ENCODE data around the gene FBXO33. TPM values are rescaled to one million over a fixed set of nuclear protein-coding genes. Genes with fewer than 3 reads are reported as not detected.

Gene FBXO33
- total RNA-seq, 2 donors from 2014 or later = 11.9 to 13.2 TPM

- Histone ChIP-seq H3K27ac (no peak overlapping the region), H3K9me3 (no peaks in the 10 kb centered on the region), H3K4me3 (no peak overlapping the region), H3K27me3 (no peaks in the 10 kb centered on the region), H3K36me3 (replicated peaks in 1 of 2; ENCODE audit: insufficient read depth in 1 of 2, low read depth in 2 of 2) (no peaks in the 10 kb centered on the region), H3K4me1 (no peaks in the 10 kb centered on the region)
- TF ChIP-seq POLR2A (IDR thresholded peaks at IDR 0.05) = no peak
- TF ChIP-seq CTCF (IDR thresholded peaks at IDR 0.05) = no peak
- WGBS, 2 donors = 98 to 100% methylated on average over 4 of the region's 4 CpGs
- intact Hi-C loops (cut with DNase I) = no loop called here
- DNase-seq = no peak
- no peak for ATAC-seq
These were observed 50.9 kb downstream of the FBXO33 start for GRCh38 chr14:39381366-39381765.

- Histone ChIP-seq H3K27ac (no peak overlapping the region), H3K9me3 (no peaks in the 10 kb centered on the region), H3K36me3 (replicated peaks in 1 of 2; ENCODE audit: insufficient read depth in 1 of 2, low read depth in 2 of 2) (no peaks in the 10 kb centered on the region), H3K4me1 (peaks cover 4% of the 10 kb centered on the region), H3K4me3 (no peak overlapping the region), H3K27me3 (no peaks in the 10 kb centered on the region)
- intact Hi-C loops (cut with DNase I) = no loop called here
- DNase-seq (no peak), ATAC-seq (no peak)
- TF ChIP-seq CTCF (IDR thresholded peaks at IDR 0.05) = no peak
- TF ChIP-seq POLR2A (IDR thresholded peaks at IDR 0.05) = no peak
- WGBS, 2 donors = 54 to 57% methylated on average over 4 of the region's 4 CpGs
These were observed 55.4 kb downstream of the FBXO33 start for GRCh38 chr14:39376667-39377403.

- no peaks in the 10 kb centered on the region for H3K36me3 ChIP-seq (replicated peaks in 1 of 2; ENCODE audit: insufficient read depth in 1 of 2, low read depth in 2 of 2)
- no peak overlapping the region for H3K27ac ChIP-seq
- no peak for ATAC-seq
- intact Hi-C loops (cut with DNase I) = no loop called here
- H3K9me3 ChIP-seq = no peaks in the 10 kb centered on the region
- no peak for TF ChIP-seq POLR2A (IDR thresholded peaks at IDR 0.05)
- TF ChIP-seq CTCF (IDR thresholded peaks at IDR 0.05) = no peak
- no peak overlapping the region for H3K4me3 ChIP-seq
- H3K27me3 ChIP-seq = no peaks in the 10 kb centered on the region
- H3K4me1 ChIP-seq = peaks cover 4% of the 10 kb centered on the region
- no peak for DNase-seq
These were observed 57.4 kb downstream of the FBXO33 start for GRCh38 chr14:39374851-39375250.

- no peaks in the 10 kb centered on the region for H3K36me3 ChIP-seq (replicated peaks in 1 of 2; ENCODE audit: insufficient read depth in 1 of 2, low read depth in 2 of 2)
- H3K4me3 ChIP-seq = no peak overlapping the region
- DNase-seq (no peak), ATAC-seq (no peak)
- H3K9me3 ChIP-seq = no peaks in the 10 kb centered on the region
- no peak overlapping the region for H3K27ac ChIP-seq
- H3K27me3 ChIP-seq = no peaks in the 10 kb centered on the region
- intact Hi-C loops (cut with DNase I) = no loop called here
- WGBS, 2 donors = 92 to 96% methylated on average over 1 of the region's 1 CpG
- peaks cover 4% of the 10 kb centered on the region for H3K4me1 ChIP-seq
- TF ChIP-seq CTCF (IDR thresholded peaks at IDR 0.05) (no peak), POLR2A (IDR thresholded peaks at IDR 0.05) (no peak)
These were observed 59.6 kb downstream of the FBXO33 start for GRCh38 chr14:39372656-39373055.

- Histone ChIP-seq H3K27ac (no peak overlapping the region), H3K4me1 (peaks cover 3% of the 10 kb centered on the region), H3K4me3 (no peak overlapping the region), H3K9me3 (no peaks in the 10 kb centered on the region), H3K27me3 (no peaks in the 10 kb centered on the region), H3K36me3 (replicated peaks in 1 of 2; ENCODE audit: insufficient read depth in 1 of 2, low read depth in 2 of 2) (no peaks in the 10 kb centered on the region)
- no peak for TF ChIP-seq CTCF (IDR thresholded peaks at IDR 0.05)
- TF ChIP-seq POLR2A (IDR thresholded peaks at IDR 0.05) = no peak
- WGBS, 2 donors = 67 to 76% methylated on average over 9 to 12 of the region's 12 CpGs
- ATAC-seq (no peak), DNase-seq (no peak)
- intact Hi-C loops (cut with DNase I) = no loop called here
These were observed 61.8 kb downstream of the FBXO33 start for GRCh38 chr14:39370415-39370814.
